KMS-11 (cell line): ENCODE results near the gene MYO1H.
A peak's percentile ranks its signal among the peaks of the same experiment; 100 is the strongest.

Experiments
- H2AFZ ChIP-seq: fragments of 200-600 bp; sonication (generic); 2 replicates; pipeline ENCODE4 v1.6.1; 2016; ENCODE audit warnings: antibody characterized with exemption, mixed run types, low read depth
- H3K27ac ChIP-seq: fragments of 200-600 bp; sonication (generic); 2 replicates; pipeline ENCODE4 v1.6.1; 2016; ENCODE audit warnings: mild to moderate bottlenecking, mixed run types
- H3K27me3 ChIP-seq: fragments of 200-600 bp; sonication (generic); 2 replicates; pipeline ENCODE4 v1.6.1; 2017; ENCODE audit warnings: mild to moderate bottlenecking, low read depth, mixed run types, moderate library complexity; ENCODE audit not compliant: insufficient read depth
- H3K36me3 ChIP-seq: fragments of 200-600 bp; sonication (generic); 2 replicates; pipeline ENCODE4 v1.6.1; 2017; ENCODE audit warnings: mild to moderate bottlenecking, mixed run types; ENCODE audit not compliant: insufficient read depth
- H3K4me1 ChIP-seq: fragments of 200-600 bp; sonication (generic); 2 replicates; pipeline ENCODE4 v1.6.1; 2016; ENCODE audit warnings: mild to moderate bottlenecking, low read depth, mixed run types; ENCODE audit not compliant: poor library complexity, severe bottlenecking
- H3K4me2 ChIP-seq: fragments of 200-600 bp; sonication (generic); 2 replicates; pipeline ENCODE4 v1.7.0; 2016; ENCODE audit warnings: mild to moderate bottlenecking, mixed run types
- H3K4me3 ChIP-seq: fragments of 200-600 bp; sonication (generic); IDR thresholded peaks from 2 replicates; pipeline ENCODE4 v1.6.1; 2017; ENCODE audit warnings: low read depth, low read length, mixed read lengths; ENCODE audit not compliant: insufficient read depth
- H3K79me2 ChIP-seq: fragments of 200-600 bp; sonication (generic); 2 replicates; pipeline ENCODE4 v1.6.1; 2016; ENCODE audit warnings: low read depth, mixed run types; ENCODE audit not compliant: insufficient read depth
- H3K9ac ChIP-seq: fragments of 200-600 bp; sonication (generic); 2 replicates; pipeline ENCODE4 v1.6.1; 2016; ENCODE audit warnings: mild to moderate bottlenecking, mixed run types
- H4K20me1 ChIP-seq: fragments of 200-600 bp; sonication (generic); 2 replicates; pipeline ENCODE4 v1.6.1; 2016; ENCODE audit warnings: mild to moderate bottlenecking, mixed run types; ENCODE audit not compliant: insufficient read depth
- CTCF ChIP-seq: fragments of 200-600 bp; sonication (generic); conservative IDR thresholded peaks from 2 replicates; pipeline ENCODE4 v1.6.1; 2017; ENCODE audit warnings: low read depth, mild to moderate bottlenecking, antibody characterized with exemption, low read length, moderate library complexity, mixed read lengths

Gene MYO1H

GRCh38 chr12:109383240-109383639 is 35.5 kb downstream of the MYO1H start:
- Histone ChIP-seq H4K20me1 (no peaks in the 10 kb centered on the region), H3K4me3 (no peak overlapping the region), H3K27ac (no peak overlapping the region), H3K4me1 (peaks cover 6% of the 10 kb centered on the region), H2AFZ (no peak overlapping the region), H3K4me2 (no peak overlapping the region), H3K27me3 (no peaks in the 10 kb centered on the region), H3K9ac (no peak overlapping the region), H3K36me3 (no peaks in the 10 kb centered on the region), H3K79me2 (no peaks in the 10 kb centered on the region)
- TF ChIP-seq CTCF = no peak

- peak; percentile 71 for TF ChIP-seq CTCF
- H3K79me2 ChIP-seq = no peaks in the 10 kb centered on the region
- H3K27me3 ChIP-seq = no peaks in the 10 kb centered on the region
- peaks cover 6% of the 10 kb centered on the region for H3K4me1 ChIP-seq
- H3K4me2 ChIP-seq = peak overlapping the region; percentile 48; the same call in 1 of the 2 replicates
- no peak overlapping the region for H3K4me3 ChIP-seq
- H2AFZ ChIP-seq = peak overlapping the region; percentile 26; the same call in 1 of the 2 replicates
- H4K20me1 ChIP-seq = no peaks in the 10 kb centered on the region
- H3K36me3 ChIP-seq = no peaks in the 10 kb centered on the region
- H3K27ac ChIP-seq = no peak overlapping the region
- no peak overlapping the region for H3K9ac ChIP-seq
Observed at GRCh38 chr12:109385339-109386058, 37.8 kb downstream of the MYO1H start.

- Histone ChIP-seq H4K20me1 (no peaks in the 10 kb centered on the region), H3K9ac (no peak overlapping the region), H2AFZ (no peak overlapping the region)
Observed at GRCh38 chr12:109386059-109386433, 38.3 kb downstream of the MYO1H start.

GRCh38 chr12:109387425-109388166 is 39.9 kb downstream of the MYO1H start:
- Histone ChIP-seq H3K9ac (no peak overlapping the region), H3K36me3 (no peaks in the 10 kb centered on the region), H4K20me1 (no peaks in the 10 kb centered on the region), H3K27ac (no peak overlapping the region), H3K4me2 (no peak overlapping the region), H2AFZ (no peak overlapping the region), H3K4me3 (no peak overlapping the region), H3K27me3 (no peaks in the 10 kb centered on the region), H3K79me2 (no peaks in the 10 kb centered on the region), H3K4me1 (peaks cover 6% of the 10 kb centered on the region)
- TF ChIP-seq CTCF = peak; percentile 61

More at GRCh38 chr12:109386059-109386433, 38.3 kb downstream of the MYO1H start:
- no peaks in the 10 kb centered on the region for H3K36me3 ChIP-seq
- H3K27ac ChIP-seq = no peak overlapping the region
- H3K79me2 ChIP-seq = no peaks in the 10 kb centered on the region
- peaks cover 6% of the 10 kb centered on the region for H3K4me1 ChIP-seq
- no peak for TF ChIP-seq CTCF
- no peak overlapping the region for H3K4me3 ChIP-seq
- H3K4me2 ChIP-seq = no peak overlapping the region
- no peaks in the 10 kb centered on the region for H3K27me3 ChIP-seq
